Ovary (tissue), 9 donors: ENCODE measurements around the gene TRABD2B. TPM values are rescaled to one million over a fixed set of nuclear protein-coding genes. Genes with fewer than 3 reads are reported as not detected.

ENCODE experiments used
- DNase-seq, 5 donors: peaks; one replicate each; pipeline ENCODE4 v3.0.0-alpha.2; 2019 to 2020
- H3K27ac ChIP-seq, 2 donors: fragments of 200-600 bp; one replicate each; pipeline versions ENCODE4 v1.5.1 to v1.8.0; 2019 to 2022
- H3K27me3 ChIP-seq: fragments of 200-600 bp; one replicate; pipeline ENCODE4 v1.8.0; 2022
- H3K36me3 ChIP-seq: fragments of 200-600 bp; sonication (generic); one replicate; pipeline ENCODE4 v1.5.1; 2019
- H3K4me1 ChIP-seq: one replicate; pipeline ENCODE4 v1.8.1; 2013; ENCODE audit warnings: mild to moderate bottlenecking, moderate library complexity; ENCODE audit not compliant: insufficient read depth
- H3K4me3 ChIP-seq: fragments of 200-600 bp; sonication (generic); one replicate; pipeline ENCODE4 v1.5.1; 2017
- H3K9me3 ChIP-seq, 2 donors: fragments of 200-600 bp in 1 of 2; sonication (generic) in 1 of 2; one replicate each; pipeline versions ENCODE4 v1.5.1 to v1.8.1; 2013 to 2019; ENCODE audit warnings: mild to moderate bottlenecking in 1 of 2, moderate library complexity in 1 of 2
- CTCF ChIP-seq, 3 donors: fragments of 450-650 bp in 2 of 3; fragments of 200-600 bp in 1 of 3; IDR thresholded peaks; one replicate each; pipeline versions ENCODE4 v1.5.1 to v1.8.0; 2016 to 2022; ENCODE audit warnings: antibody characterized with exemption in 3 of 3, mild to moderate bottlenecking in 1 of 3
- EP300 ChIP-seq: sonication (generic); formaldehyde crosslinking; IDR thresholded peaks from one replicate; pipeline ENCODE4 v1.6.1; 2017; ENCODE audit warnings: antibody characterized with exemption
- POLR2A ChIP-seq: fragments of 450-650 bp; IDR thresholded peaks from one replicate; pipeline ENCODE4 v1.6.1; 2017; ENCODE audit warnings: antibody characterized with exemption, mild to moderate bottlenecking, moderate library complexity
- WGBS, 3 donors: extraction: QIAGEN DNeasy Blood & Tissue Kit in 1 of 3; methylation state at CpG; one replicate each; pipeline versions ENCODE4 v1.1.5 to v1.1.7; 2013 to 2017; 5-methylcytosine and 5-hydroxymethylcytosine counted together
- intact Hi-C, 4 donors: fragments of 100-400 bp; cut with DNase I; formaldehyde crosslinking; loops; one replicate each; pipeline versions ENCODE4 v1.11.0 to v1.15.1; 2022 to 2023
- polyA plus RNA-seq, 2 donors: library from polyadenylated mRNA; stranded (reverse); fragments of 200-250 nt in 1 of 2; fragments of 350-450 nt in 1 of 2; fragmentation: Illumina TruSeq in 1 of 2; extraction: RNeasy Lipid Tissue Mini Kit (QIAGEN cat#74804) in 1 of 2; gene quantifications; one replicate each; pipeline ENCODE4 v1.2.3, GENCODE V29; 2013 to 2014
- total RNA-seq, 7 donors: library from RNA; depleted of rRNA in 2 of 7; stranded (reverse); fragments of >200 nt in 2 of 7; fragmentation: NEBNext Ultra II Directional in 3 of 7; extraction: Animal tissue kit (Norgen Biotek cat#: 25700) in 3 of 7; gene quantifications; one replicate each; pipeline versions ENCODE4 v1.1.0 to v1.2.4, GENCODE V29; 2016 to 2023
- donor health status: DM: no; HTN: no; CAD: no; lungs with moderate emphysema.
- donor health status: DM: no; HTN: no; CAD: no.
- donor health status: Bipolar disorder and iron deficiency.
- donor health status: DM: yes; HTN: yes; CAD: no.
- donor health status: DM: no; HTN: no; CAD: no.
- donor health status: DM: yes; HTN: yes; CAD: no.

Gene TRABD2B
- total and polyA plus RNA-seq, 9 donors: 0.18 to 1.6 (median 0.52) TPM

DNA sequence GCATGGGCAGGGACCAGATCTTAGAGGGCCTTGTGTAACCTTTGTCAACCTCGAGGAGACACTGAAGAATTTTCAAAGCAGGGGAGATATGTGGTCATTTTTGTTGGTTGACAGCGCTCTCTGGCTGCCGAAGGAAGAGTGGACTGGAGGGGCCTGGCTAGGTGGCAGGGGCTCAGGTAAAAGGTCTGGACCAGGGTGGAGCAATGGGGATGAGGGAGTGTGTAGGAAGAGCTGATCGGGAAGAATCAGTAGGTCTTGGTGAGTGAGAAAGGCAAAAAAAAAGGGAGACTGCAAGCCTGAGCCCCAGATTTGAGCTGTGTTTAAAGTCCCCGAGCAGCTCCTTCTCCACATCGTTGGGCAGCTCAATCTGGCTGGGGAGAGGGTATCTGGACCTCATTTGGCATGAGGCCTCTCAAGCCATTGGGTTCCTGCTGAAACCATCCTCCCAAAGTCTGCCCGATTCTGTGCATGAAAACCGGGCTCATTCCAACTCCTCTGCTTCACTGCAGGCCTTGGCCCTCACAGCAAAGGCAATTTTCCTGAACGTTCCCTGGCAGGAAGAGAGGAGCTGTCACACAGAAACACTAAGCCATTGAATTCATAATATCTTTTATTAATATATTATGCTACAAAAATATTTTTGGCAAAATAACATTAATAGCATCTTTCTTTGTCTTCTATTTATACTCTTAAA, 237.1 kb downstream of the TRABD2B start:
- no peak for TF ChIP-seq EP300
- TF ChIP-seq POLR2A: no peak
- no peak for TF ChIP-seq CTCF (IDR thresholded peaks at IDR 0.05)
- no peaks in the 10 kb centered on the region for H3K4me1 ChIP-seq
- H3K27me3 ChIP-seq: no peaks in the 10 kb centered on the region
- no peak for DNase-seq
- no peak overlapping the region for H3K27ac ChIP-seq
- intact Hi-C loops: no loop called here
- no peak overlapping the region for H3K4me3 ChIP-seq
- WGBS, 3 donors: 72 to 78% (median 77%) methylated on average over 9 of the region's 9 CpGs
- H3K36me3 ChIP-seq: no peaks in the 10 kb centered on the region
- H3K9me3 ChIP-seq: no peaks in the 10 kb centered on the region

DNA sequence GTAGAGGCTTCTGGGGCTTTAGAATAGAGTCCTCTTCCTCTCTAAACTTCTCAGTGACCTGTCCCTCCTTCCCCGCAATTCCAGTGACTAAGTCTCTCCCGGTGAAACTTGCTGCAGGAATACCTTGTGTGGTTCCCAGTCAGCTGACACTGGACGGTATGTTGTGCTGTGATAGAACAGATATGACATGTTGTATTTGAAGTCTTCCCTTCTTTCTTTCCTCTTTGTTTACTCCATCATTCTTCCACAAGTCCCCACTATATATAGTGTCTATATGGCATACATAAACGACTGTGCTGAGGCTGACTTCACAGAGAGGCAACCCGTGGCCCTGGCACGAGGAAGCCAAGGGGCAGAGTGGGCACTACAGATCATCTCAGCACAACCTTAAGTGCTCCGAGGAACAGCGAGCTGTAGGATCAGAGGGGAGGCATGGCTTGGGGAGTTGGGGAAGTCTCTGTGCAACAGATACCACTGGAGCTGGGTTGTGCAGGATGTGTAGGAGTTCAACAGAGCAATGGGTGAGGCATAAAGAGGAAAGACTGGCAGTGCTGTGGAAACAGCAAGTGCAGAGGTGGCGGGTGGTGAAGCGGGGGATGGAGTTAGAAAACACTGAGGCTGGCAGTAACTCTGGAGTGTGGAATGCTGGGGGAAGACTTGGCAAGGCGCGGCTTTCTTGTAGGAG, 237.8 kb downstream of the TRABD2B start:
- no peaks in the 10 kb centered on the region for H3K9me3 ChIP-seq
- 89 to 92% (median 90%) methylated on average over 12 of the region's 12 CpGs for WGBS, 3 donors
- intact Hi-C loops: no loop called here
- no peaks in the 10 kb centered on the region for H3K4me1 ChIP-seq
- H3K36me3 ChIP-seq: no peaks in the 10 kb centered on the region
- no peak overlapping the region for H3K4me3 ChIP-seq
- H3K27ac ChIP-seq: no peak overlapping the region
- no peak for TF ChIP-seq CTCF (IDR thresholded peaks at IDR 0.05)
- TF ChIP-seq EP300: no peak
- TF ChIP-seq POLR2A: no peak
- DNase-seq: no peak
- no peaks in the 10 kb centered on the region for H3K27me3 ChIP-seq

DNA sequence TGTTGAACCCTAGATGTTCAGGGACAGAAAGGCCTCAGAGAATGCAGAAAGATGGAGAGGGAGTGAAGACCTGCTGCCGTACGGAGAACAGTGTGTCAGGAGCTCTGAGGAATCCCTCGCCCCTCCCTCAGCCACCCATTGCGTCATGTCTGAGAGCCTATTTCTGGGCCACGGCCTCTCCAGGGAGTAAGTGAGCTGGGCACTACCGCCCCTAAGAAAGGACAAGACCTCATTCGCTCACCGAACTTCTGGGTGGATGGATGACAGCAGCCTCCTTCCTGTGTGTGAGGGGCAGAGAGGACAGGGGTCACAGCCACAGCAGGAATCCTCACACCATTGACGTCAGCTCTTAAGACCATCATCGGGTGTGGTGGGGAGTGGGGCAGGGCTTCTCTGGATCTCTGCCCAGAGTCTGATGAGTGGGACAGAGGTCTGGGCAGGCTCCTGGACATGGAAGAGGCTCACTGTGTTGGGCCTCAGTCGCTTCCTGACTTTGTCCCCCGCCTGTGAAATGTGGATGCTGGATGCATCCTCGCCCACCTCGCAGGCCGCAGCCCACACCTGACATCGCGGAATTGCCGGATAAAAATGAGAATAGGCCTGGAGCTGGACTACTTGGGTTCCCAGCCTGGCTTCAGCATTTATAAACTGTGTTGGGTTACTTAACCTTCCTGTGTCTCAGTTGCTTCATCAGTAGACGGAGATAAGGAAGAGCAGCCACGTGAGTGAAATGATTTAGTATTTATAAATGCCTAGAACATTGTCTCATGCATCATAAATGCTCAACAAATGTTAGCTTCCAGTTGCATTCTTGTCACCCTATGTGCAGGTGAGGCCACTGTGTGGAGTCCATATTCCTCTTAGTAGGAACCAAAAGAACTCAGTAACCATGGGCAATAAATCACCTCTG, 238.6 kb downstream of the TRABD2B start:
- intact Hi-C loops: no loop called here
- H3K4me1 ChIP-seq: no peaks in the 10 kb centered on the region
- WGBS, 3 donors: 81 to 84% (median 81%) methylated on average over 20 of the region's 20 CpGs
- H3K27me3 ChIP-seq: no peaks in the 10 kb centered on the region
- H3K9me3 ChIP-seq: no peaks in the 10 kb centered on the region
- TF ChIP-seq CTCF (IDR thresholded peaks at IDR 0.05) (no peak), POLR2A (no peak), EP300 (no peak)
- no peaks in the 10 kb centered on the region for H3K36me3 ChIP-seq
- DNase-seq: no peak
- H3K4me3 ChIP-seq: no peak overlapping the region
- H3K27ac ChIP-seq: no peak overlapping the region

- no peak for DNase-seq
- H3K4me1 ChIP-seq: no peaks in the 10 kb centered on the region
- no peaks in the 10 kb centered on the region for H3K9me3 ChIP-seq
- 63 to 72% (median 72%) methylated on average over 7 of the region's 7 CpGs for WGBS, 3 donors
- no peaks in the 10 kb centered on the region for H3K27me3 ChIP-seq
- H3K36me3 ChIP-seq: no peaks in the 10 kb centered on the region
- TF ChIP-seq EP300: no peak
- no peak for TF ChIP-seq CTCF (IDR thresholded peaks at IDR 0.05)
- no peak for TF ChIP-seq POLR2A
- intact Hi-C loops: no loop called here
- no peak overlapping the region for H3K4me3 ChIP-seq
- no peak overlapping the region for H3K27ac ChIP-seq
These were observed 239.8 kb downstream of the TRABD2B start for GRCh38 chr1:47757226-47757975.
